AG04449 (cell line): ENCODE data around the gene IZUMO2.
"Not testable (repeated sequence)": the region's sequence is repeated elsewhere in the genome, so short reads cannot be mapped to it uniquely, and the experiment has no call there.

Source experiments
- CTCF ChIA-PET: fragments of 350-600 bp; formaldehyde crosslinking; extraction: SDS; loops from one replicate; lab custom pipeline; 2021; ENCODE audit warnings: antibody characterized with exemption; lab: Yijun Ruan, JAX
- POLR2A ChIA-PET: fragments of 400-600, 350-600 bp; formaldehyde crosslinking; extraction: SDS; loops from one replicate; lab custom pipeline; 2020; ENCODE audit warnings: antibody characterized with exemption, inconsistent platforms; lab: Yijun Ruan, JAX
- DNase-seq: peaks from one replicate; pipeline ENCODE4 v3.0.0-alpha.2; 2010; ENCODE audit warnings: low read depth, low spot score
- H3K4me3 ChIP-seq: 2 replicates; pipeline ENCODE4 v1.5.1; 2011; ENCODE audit warnings: low read depth, mild to moderate bottlenecking, control low read depth, low read length

The IZUMO2 gene

DNA sequence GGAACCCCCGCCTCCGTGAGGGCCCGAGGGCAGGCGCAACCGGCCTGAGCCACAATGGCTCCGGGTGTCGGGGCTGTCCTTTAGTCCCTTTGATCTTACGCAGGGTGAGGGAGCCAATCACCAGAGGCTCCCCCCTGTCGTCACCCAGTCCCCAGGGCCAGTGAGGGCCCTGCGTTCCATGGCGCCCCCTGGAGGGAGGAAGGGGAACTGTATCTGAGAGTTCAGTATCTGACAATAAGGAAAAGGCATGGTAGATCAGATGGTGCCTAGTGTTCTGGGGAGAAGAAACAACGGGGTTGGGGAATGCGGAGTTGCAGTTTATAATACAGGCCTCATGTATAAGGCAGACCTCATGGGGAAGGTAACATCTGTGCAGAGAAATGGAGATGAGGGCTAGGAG lies 59.1 kb downstream of the IZUMO2 start:
- DNase-seq, H3K4me3 ChIP-seq, POLR2A ChIA-PET, CTCF ChIA-PET: not testable (repeated sequence)

DNA sequence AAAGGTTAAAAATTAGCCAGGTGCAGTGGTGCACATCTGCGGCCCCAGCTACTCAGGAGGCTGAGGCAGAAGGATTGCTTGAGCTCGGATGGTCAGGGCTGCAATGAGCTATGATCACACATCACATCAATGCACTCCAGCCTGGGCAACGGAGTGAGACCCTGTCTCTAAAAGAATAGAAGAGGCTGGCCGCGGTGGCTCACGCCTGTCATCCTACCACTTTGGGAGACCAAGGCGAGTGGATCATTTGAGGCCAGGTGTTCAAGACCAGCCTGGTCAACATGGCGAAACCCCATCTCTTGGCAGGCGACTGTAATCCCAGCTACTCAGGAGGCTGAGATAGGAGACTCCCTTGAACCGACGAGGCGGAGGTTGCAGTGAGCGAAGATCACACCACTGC lies 59.7 kb downstream of the IZUMO2 start:
- POLR2A ChIA-PET, DNase-seq, CTCF ChIA-PET, H3K4me3 ChIP-seq: not testable (repeated sequence)
